K562 treated with DMSO at 1 percent for 4 hours (cell line): ENCODE data around the gene CCNK. TPM values are rescaled to one million over a fixed set of nuclear protein-coding genes. Genes with fewer than 3 reads are reported as not detected.

Experiments used
- total RNA-seq: library from RNA; unstranded; fragments of 300-600 nt; gene quantifications from 2 replicates; pipeline ENCODE4 v1.2.3, GENCODE V29; 2022; ENCODE audit not compliant: insufficient read depth

The CCNK gene
- total RNA-seq = 27.0 and 27.9 TPM in 2 replicates

GRCh38 chr14:99480917-99481744 is at the start of gene CCNK:
Gene CCNK, plus strand, starts transcription at chr14:99481409. Its CDS starts 11,269 bp downstream, at chr14:99492678.

GRCh38 chr14:99479906-99480869 is 1.0 kb upstream of the CCNK start, which contains the start of gene SETD3:
Gene SETD3, minus strand, starts transcription at chr14:99480859. Its CDS starts 15,054 bp downstream, at chr14:99465805.

Other genes with a start within 250 kb of the CCNK start
- gene BCL11B, start 209.2 kb upstream of the CCNK start, total RNA-seq = not detected in 2 replicates
- 24.7 and 25.9 TPM in 2 replicates for gene SETD3, start 550 bp upstream of the CCNK start, total RNA-seq
- 4.4 and 6.1 TPM in 2 replicates for gene CCDC85C, start 122.8 kb downstream of the CCNK start, total RNA-seq
- not detected in 2 replicates for gene HHIPL1, start 163.7 kb downstream of the CCNK start, total RNA-seq
- gene CYP46A1, start 202.9 kb downstream of the CCNK start, total RNA-seq = not detected in 2 replicates